ENCODE measurements around the gene FCAMR.
A peak's percentile ranks its signal among the peaks of the same experiment; 100 is the strongest.

- TF ChIP-seq, protein P1, sequence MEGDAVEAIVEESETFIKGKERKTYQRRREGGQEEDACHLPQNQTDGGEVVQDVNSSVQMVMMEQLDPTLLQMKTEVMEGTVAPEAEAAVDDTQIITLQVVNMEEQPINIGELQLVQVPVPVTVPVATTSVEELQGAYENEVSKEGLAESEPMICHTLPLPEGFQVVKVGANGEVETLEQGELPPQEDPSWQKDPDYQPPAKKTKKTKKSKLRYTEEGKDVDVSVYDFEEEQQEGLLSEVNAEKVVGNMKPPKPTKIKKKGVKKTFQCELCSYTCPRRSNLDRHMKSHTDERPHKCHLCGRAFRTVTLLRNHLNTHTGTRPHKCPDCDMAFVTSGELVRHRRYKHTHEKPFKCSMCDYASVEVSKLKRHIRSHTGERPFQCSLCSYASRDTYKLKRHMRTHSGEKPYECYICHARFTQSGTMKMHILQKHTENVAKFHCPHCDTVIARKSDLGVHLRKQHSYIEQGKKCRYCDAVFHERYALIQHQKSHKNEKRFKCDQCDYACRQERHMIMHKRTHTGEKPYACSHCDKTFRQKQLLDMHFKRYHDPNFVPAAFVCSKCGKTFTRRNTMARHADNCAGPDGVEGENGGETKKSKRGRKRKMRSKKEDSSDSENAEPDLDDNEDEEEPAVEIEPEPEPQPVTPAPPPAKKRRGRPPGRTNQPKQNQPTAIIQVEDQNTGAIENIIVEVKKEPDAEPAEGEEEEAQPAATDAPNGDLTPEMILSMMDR (IDR thresholded peaks at IDR 0.05) = peak; percentile 72
- TF ChIP-seq CREM (CRISPR knock-in tag; IDR thresholded peaks at IDR 0.05) = no peak
- no peak for TF ChIP-seq FOXP1 (CRISPR knock-in tag; IDR thresholded peaks at IDR 0.05; ENCODE audit: borderline replicate concordance)
- no peak for TF ChIP-seq MXD4 (CRISPR knock-in tag; IDR thresholded peaks at IDR 0.05; ENCODE audit: borderline replicate concordance)
- no peak for TF ChIP-seq TP53 (CRISPR knock-in tag; IDR thresholded peaks at IDR 0.05)
- TF ChIP-seq, protein P2, sequence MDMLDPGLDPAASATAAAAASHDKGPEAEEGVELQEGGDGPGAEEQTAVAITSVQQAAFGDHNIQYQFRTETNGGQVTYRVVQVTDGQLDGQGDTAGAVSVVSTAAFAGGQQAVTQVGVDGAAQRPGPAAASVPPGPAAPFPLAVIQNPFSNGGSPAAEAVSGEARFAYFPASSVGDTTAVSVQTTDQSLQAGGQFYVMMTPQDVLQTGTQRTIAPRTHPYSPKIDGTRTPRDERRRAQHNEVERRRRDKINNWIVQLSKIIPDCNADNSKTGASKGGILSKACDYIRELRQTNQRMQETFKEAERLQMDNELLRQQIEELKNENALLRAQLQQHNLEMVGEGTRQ (CRISPR knock-in tag; IDR thresholded peaks at IDR 0.05) = no peak
- TF ChIP-seq, protein P3, sequence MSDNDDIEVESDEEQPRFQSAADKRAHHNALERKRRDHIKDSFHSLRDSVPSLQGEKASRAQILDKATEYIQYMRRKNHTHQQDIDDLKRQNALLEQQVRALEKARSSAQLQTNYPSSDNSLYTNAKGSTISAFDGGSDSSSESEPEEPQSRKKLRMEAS (CRISPR knock-in tag; IDR thresholded peaks at IDR 0.05) = no peak
- no peak for TF ChIP-seq ESRRA (CRISPR knock-in tag; IDR thresholded peaks at IDR 0.05; ENCODE audit: borderline replicate concordance)
- no peak for TF ChIP-seq CREB1 (CRISPR knock-in tag; IDR thresholded peaks at IDR 0.05)
- TF ChIP-seq, protein P4, sequence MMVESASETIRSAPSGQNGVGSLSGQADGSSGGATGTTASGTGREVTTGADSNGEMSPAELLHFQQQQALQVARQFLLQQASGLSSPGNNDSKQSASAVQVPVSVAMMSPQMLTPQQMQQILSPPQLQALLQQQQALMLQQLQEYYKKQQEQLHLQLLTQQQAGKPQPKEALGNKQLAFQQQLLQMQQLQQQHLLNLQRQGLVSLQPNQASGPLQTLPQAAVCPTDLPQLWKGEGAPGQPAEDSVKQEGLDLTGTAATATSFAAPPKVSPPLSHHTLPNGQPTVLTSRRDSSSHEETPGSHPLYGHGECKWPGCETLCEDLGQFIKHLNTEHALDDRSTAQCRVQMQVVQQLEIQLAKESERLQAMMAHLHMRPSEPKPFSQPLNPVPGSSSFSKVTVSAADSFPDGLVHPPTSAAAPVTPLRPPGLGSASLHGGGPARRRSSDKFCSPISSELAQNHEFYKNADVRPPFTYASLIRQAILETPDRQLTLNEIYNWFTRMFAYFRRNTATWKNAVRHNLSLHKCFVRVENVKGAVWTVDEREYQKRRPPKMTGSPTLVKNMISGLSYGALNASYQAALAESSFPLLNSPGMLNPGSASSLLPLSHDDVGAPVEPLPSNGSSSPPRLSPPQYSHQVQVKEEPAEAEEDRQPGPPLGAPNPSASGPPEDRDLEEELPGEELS (CRISPR knock-in tag; IDR thresholded peaks at IDR 0.05) = no peak
- no peak for TF ChIP-seq ATF2 (CRISPR knock-in tag; IDR thresholded peaks at IDR 0.05; ENCODE audit: borderline replicate concordance, low read depth)
These were observed 34.9 kb upstream of the FCAMR start for GRCh38 chr1:207004931-207005830.

Measured in WTC11 (cell line).